Osteoblast (primary cell): ENCODE data around the gene GRK1. TPM values are rescaled to one million over a fixed set of nuclear protein-coding genes. Genes with fewer than 3 reads are reported as not detected.

ENCODE experiments used
- DNase-seq: peaks from one replicate; pipeline ENCODE4 v3.0.0; 2011; ENCODE audit warnings: low spot score, mixed read lengths; ENCODE audit not compliant: insufficient read length; ENCODE audit errors: missing footprints
- H2AFZ ChIP-seq: 2 replicates; pipeline ENCODE4 v1.6.0; 2011; ENCODE audit warnings: mild to moderate bottlenecking, low read length
- H3K27ac ChIP-seq: 2 replicates; pipeline ENCODE4 v1.5.1; 2011; ENCODE audit warnings: mild to moderate bottlenecking, low read depth, low read length, moderate library complexity
- H3K27me3 ChIP-seq: 2 replicates; pipeline ENCODE4 v1.6.0; 2012; ENCODE audit warnings: mild to moderate bottlenecking, control low read depth, inconsistent platforms, low read length, moderate library complexity; ENCODE audit not compliant: insufficient read depth
- H3K36me3 ChIP-seq: 2 replicates; pipeline ENCODE4 v1.5.1; 2011; ENCODE audit warnings: mild to moderate bottlenecking, low read length, control low read depth, moderate library complexity; ENCODE audit not compliant: insufficient read depth
- H3K4me1 ChIP-seq: 2 replicates; pipeline ENCODE4 v1.5.1; 2011; ENCODE audit warnings: mild to moderate bottlenecking, low read length, control low read depth, moderate library complexity; ENCODE audit not compliant: insufficient read depth
- H3K4me2 ChIP-seq: 2 replicates; pipeline ENCODE4 v1.6.0; 2011; ENCODE audit warnings: mild to moderate bottlenecking, low read length; ENCODE audit not compliant: insufficient read depth
- H3K4me3 ChIP-seq: fragments of 200-600 bp; sonication (generic); 3 replicates; pipeline ENCODE4 v1.5.1; 2012; ENCODE audit warnings: mild to moderate bottlenecking, low read length, inconsistent platforms; ENCODE audit not compliant: insufficient read depth
- H3K79me2 ChIP-seq: 2 replicates; pipeline ENCODE4 v1.6.0; 2012; ENCODE audit warnings: mild to moderate bottlenecking, low read length, control low read depth, inconsistent platforms; ENCODE audit not compliant: insufficient read depth
- H3K9me3 ChIP-seq: 2 replicates; pipeline ENCODE4 v1.5.1; 2011; ENCODE audit warnings: low read depth, low read length, control low read depth
- H4K20me1 ChIP-seq: 2 replicates; pipeline ENCODE4 v1.6.0; 2012; ENCODE audit warnings: mild to moderate bottlenecking, low read length, control low read depth; ENCODE audit not compliant: insufficient read depth
- CTCF ChIP-seq: IDR thresholded peaks from 2 replicates; pipeline ENCODE4 v1.5.1; 2011; ENCODE audit warnings: mild to moderate bottlenecking, low read depth, low read length, moderate library complexity; ENCODE audit errors: extremely low read depth
- total RNA-seq: library from RNA; depleted of rRNA; stranded (reverse); fragments of >200 nt; gene quantifications from 2 replicates; pipeline ENCODE4 v1.2.3, GENCODE V29; 2012

Gene GRK1
- total RNA-seq, 1 donor = not detected

- no peak for TF ChIP-seq CTCF
- Histone ChIP-seq H2AFZ (no peak overlapping the region), H3K36me3 (no peaks in the 10 kb centered on the region), H3K79me2 (no peaks in the 10 kb centered on the region), H3K27ac (no peak overlapping the region), H4K20me1 (no peaks in the 10 kb centered on the region), H3K4me3 (no peak overlapping the region), H3K9me3 (no peaks in the 10 kb centered on the region), H3K4me2 (no peak overlapping the region), H3K4me1 (no peaks in the 10 kb centered on the region), H3K27me3 (peaks cover 22% of the 10 kb centered on the region)
- DNase-seq = no peak
Observed at GRCh38 chr13:113735750-113736149, 68.7 kb downstream of the GRK1 start.

GRCh38 chr13:113736258-113736731 is 69.3 kb downstream of the GRK1 start:
- Histone ChIP-seq H3K27ac (no peak overlapping the region), H3K36me3 (no peaks in the 10 kb centered on the region), H3K4me1 (no peaks in the 10 kb centered on the region), H4K20me1 (no peaks in the 10 kb centered on the region), H3K4me3 (no peak overlapping the region), H2AFZ (no peak overlapping the region), H3K27me3 (peaks cover 18% of the 10 kb centered on the region), H3K4me2 (no peak overlapping the region), H3K79me2 (no peaks in the 10 kb centered on the region), H3K9me3 (no peaks in the 10 kb centered on the region)
- TF ChIP-seq CTCF = no peak
- DNase-seq = no peak

- H3K4me1 ChIP-seq = peaks cover 9% of the 10 kb centered on the region
- H2AFZ ChIP-seq = no peak overlapping the region
- no peaks in the 10 kb centered on the region for H3K9me3 ChIP-seq
- H3K79me2 ChIP-seq = no peaks in the 10 kb centered on the region
- H4K20me1 ChIP-seq = no peaks in the 10 kb centered on the region
- H3K4me3 ChIP-seq = no peak overlapping the region
- TF ChIP-seq CTCF = no peak
- H3K36me3 ChIP-seq = no peaks in the 10 kb centered on the region
- no peak overlapping the region for H3K4me2 ChIP-seq
- no peak for DNase-seq
- H3K27ac ChIP-seq = no peak overlapping the region
- H3K27me3 ChIP-seq = peaks cover 22% of the 10 kb centered on the region
Observed at GRCh38 chr13:113737803-113738202, 70.8 kb downstream of the GRK1 start.

GRCh38 chr13:113739527-113740285 is 72.7 kb downstream of the GRK1 start:
- Histone ChIP-seq H3K36me3 (no peaks in the 10 kb centered on the region), H3K27ac (no peak overlapping the region), H3K27me3 (peaks cover 22% of the 10 kb centered on the region), H2AFZ (no peak overlapping the region), H3K4me2 (no peak overlapping the region), H4K20me1 (no peaks in the 10 kb centered on the region), H3K4me1 (peaks cover 9% of the 10 kb centered on the region), H3K9me3 (no peaks in the 10 kb centered on the region), H3K4me3 (no peak overlapping the region), H3K79me2 (no peaks in the 10 kb centered on the region)
- no peak for TF ChIP-seq CTCF
- DNase-seq = no peak
